K562 (cell line): ENCODE results near the gene ZFP36. TPM values are rescaled to one million over a fixed set of nuclear protein-coding genes. Genes with fewer than 3 reads are reported as not detected.

Source experiments
- CBFA2T3 ChIP-seq: fragments of 450-650 bp; IDR thresholded peaks from 2 replicates; pipeline ENCODE4 v1.6.1; 2017
- EHMT2 ChIP-seq: fragments of 450-650 bp; IDR thresholded peaks from 2 replicates; pipeline ENCODE4 v1.6.1; 2018; ENCODE audit warnings: antibody characterized with exemption
- ESRRA ChIP-seq: fragments of 450-650 bp; IDR thresholded peaks from 2 replicates; pipeline ENCODE4 v1.6.1; 2014; ENCODE audit warnings: low read depth, mild to moderate bottlenecking, moderate library complexity, borderline replicate concordance
- L3MBTL2 ChIP-seq: fragments of 450-650 bp; IDR thresholded peaks from 2 replicates; pipeline ENCODE4 v1.6.1; 2016; ENCODE audit warnings: mild to moderate bottlenecking, moderate library complexity
- POLR3A ChIP-seq: IDR thresholded peaks from 2 replicates; pipeline ENCODE4 v1.6.1; 2011; ENCODE audit warnings: borderline replicate concordance, mild to moderate bottlenecking, moderate library complexity; ENCODE audit not compliant: insufficient read length, insufficient read depth; ENCODE audit errors: extremely low read depth
- RHOXF2B ChIP-seq: fragments of 250-450 bp; sonication (Bioruptor Pico); conservative IDR thresholded peaks from 2 replicates; pipeline ENCODE4 v1.5.1; 2021
- SIN3A ChIP-seq, 2 experiments: fragments of 150-350 bp in 1 of 2; IDR thresholded peaks; 2 replicates each; pipeline ENCODE4 v1.6.1; 2011 to 2016; ENCODE audit warnings: borderline replicate concordance in 2 of 2, low read depth in 2 of 2, low read length in 2 of 2, mild to moderate bottlenecking in 2 of 2, moderate library complexity in 2 of 2; ENCODE audit not compliant: control insufficient read depth in 1 of 2
- U2AF2 ChIP-seq: fragments of 200-400 bp; formaldehyde crosslinking; optimal IDR thresholded peaks from 2 replicates; pipeline ENCODE3; 2017; ENCODE audit warnings: low read depth, mild to moderate bottlenecking, low read length
- XRCC3 ChIP-seq: fragments of 450-650 bp; IDR thresholded peaks from 2 replicates; pipeline ENCODE4 v1.6.1; 2017; ENCODE audit warnings: mild to moderate bottlenecking, moderate library complexity
- YBX1 ChIP-seq: fragments of 450-650 bp; IDR thresholded peaks from 2 replicates; pipeline ENCODE4 v1.7.1; 2016; ENCODE audit warnings: mild to moderate bottlenecking
- ZNF239 ChIP-seq: fragments of 250-450 bp; sonication (Bioruptor Pico); IDR thresholded peaks from 2 replicates; pipeline ENCODE4 v1.4.0; 2020; ENCODE audit warnings: mild to moderate bottlenecking
- ZNF263 ChIP-seq: sonication (generic); formaldehyde crosslinking; IDR thresholded peaks from 2 replicates; pipeline ENCODE4 v1.8.0; 2022; ENCODE audit warnings: mild to moderate bottlenecking, missing genetic modification reagents, borderline replicate concordance
- ZNF584 ChIP-seq: fragments of 200-800 bp; sonication (Bioruptor generic); IDR thresholded peaks from 2 replicates; pipeline ENCODE4 v1.6.1; 2016; ENCODE audit warnings: low read depth, mild to moderate bottlenecking, missing genetic modification characterization, missing compliant biosample characterization
- polyA plus RNA-seq, 8 experiments: library from polyadenylated mRNA; depleted of rRNA in 4 of 8; stranded (reverse) in 5 of 8; unstranded in 3 of 8; fragments of >200 nt; fragmentation: Nextera tagmentation in 2 of 8; fragmentation: Illumina TruSeq in 1 of 8; extraction: Ambion mirVana in 2 of 8; extraction: Trizol in 1 of 8; gene quantifications; 2 replicates each; pipeline versions ENCODE4 v1.2.1 to v1.2.3, GENCODE V29; 2011 to 2014; ENCODE audit warnings: inconsistent platforms in 1 of 8, missing spikeins in 1 of 8
- total RNA-seq, 7 experiments: library from RNA; depleted of rRNA in 6 of 7; stranded (reverse); fragments of >200 nt in 6 of 7; fragmentation: Illumina TruSeq in 2 of 7; extraction: Trizol in 2 of 7; gene quantifications; 2 replicates each; pipeline versions ENCODE4 v1.2.1 to v1.2.3, GENCODE V29; 2011 to 2021; ENCODE audit warnings: low replicate concordance in 1 of 7
- TF ChIP-seq, protein P1 (sequence below): fragments of 450-650 bp; IDR thresholded peaks from 2 replicates; pipeline ENCODE4 v1.6.1; 2016; ENCODE audit warnings: antibody characterized with exemption
- TF ChIP-seq, protein P2 (sequence below): fragments of 450-650 bp; IDR thresholded peaks from 2 replicates; pipeline ENCODE4 v1.6.1; 2016
- TF ChIP-seq, protein P3 (sequence below), 3 experiments: IDR thresholded peaks in 2 of 3; conservative IDR thresholded peaks in 1 of 3; 2 replicates each; pipeline ENCODE4 v1.5.1; 2011 to 2012; ENCODE audit warnings: low read length in 3 of 3, mild to moderate bottlenecking in 3 of 3, control low read depth in 2 of 3, improper control_type of control experiment in 1 of 3, inconsistent platforms in 1 of 3, low read depth in 1 of 3, mixed read lengths in 1 of 3, moderate library complexity in 1 of 3; ENCODE audit not compliant: insufficient read depth in 2 of 3
- TF ChIP-seq, protein P4 (sequence below), 3 experiments: fragments of 200-800 bp in 1 of 3; fragments of 250-450 bp in 1 of 3; fragments of 450-650 bp in 1 of 3; sonication (Bioruptor Pico) in 1 of 3; sonication (Bioruptor generic) in 1 of 3; formaldehyde crosslinking in 1 of 3; IDR thresholded peaks; 2 replicates each; pipeline versions ENCODE4 v1.6.1 to v1.8.0; 2016 to 2022; ENCODE audit warnings: mild to moderate bottlenecking in 2 of 3, missing genetic modification characterization in 2 of 3, missing compliant biosample characterization in 1 of 3, moderate library complexity in 1 of 3

The ZFP36 gene
- total and polyA plus RNA-seq, 9 of the 15 experiments (the other 6 are each of a cell fraction or from before 2014, with no cell fraction given): 1.0 to 20.1 (median 3.5) TPM

DNA sequence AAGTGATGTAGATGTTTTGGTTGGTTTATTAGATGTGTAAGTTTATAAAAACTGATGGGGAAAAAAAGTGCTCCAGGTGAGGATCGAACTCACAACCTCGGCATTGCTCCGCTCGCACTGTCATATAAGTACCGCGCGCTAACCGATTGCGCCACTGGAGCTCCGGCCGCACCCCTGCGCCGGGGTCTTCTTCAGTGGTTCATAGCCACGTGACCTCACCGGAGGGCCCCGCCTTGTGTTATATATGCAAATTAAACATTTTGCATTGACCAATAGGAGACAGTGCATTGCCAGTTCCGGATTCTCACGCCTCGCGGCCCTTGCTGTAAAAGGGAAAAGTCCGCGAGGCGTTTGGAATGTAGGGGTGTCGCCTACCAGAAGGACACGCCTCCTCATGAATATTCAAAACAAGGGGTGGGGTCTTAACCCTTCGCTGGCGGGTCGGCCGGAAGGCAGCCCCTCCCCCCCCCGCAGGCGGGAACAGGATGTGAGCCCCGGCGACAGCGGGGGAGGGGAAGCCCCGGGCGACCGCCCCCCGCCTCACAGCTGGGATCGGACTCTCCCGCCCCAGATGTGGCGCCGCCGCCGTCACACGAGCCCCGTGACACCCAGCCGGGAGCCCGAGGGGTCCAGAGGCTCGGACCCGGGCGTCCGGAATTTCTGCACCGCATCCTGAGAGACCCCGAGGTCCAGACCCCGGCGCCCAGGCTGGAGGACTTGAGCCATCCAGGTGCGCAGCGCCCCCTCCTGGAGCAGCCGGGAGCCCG, 5.6 kb downstream of the ZFP36 start, which contains the start of gene PLEKHG2 (continued):
- TF ChIP-seq, protein P1, sequence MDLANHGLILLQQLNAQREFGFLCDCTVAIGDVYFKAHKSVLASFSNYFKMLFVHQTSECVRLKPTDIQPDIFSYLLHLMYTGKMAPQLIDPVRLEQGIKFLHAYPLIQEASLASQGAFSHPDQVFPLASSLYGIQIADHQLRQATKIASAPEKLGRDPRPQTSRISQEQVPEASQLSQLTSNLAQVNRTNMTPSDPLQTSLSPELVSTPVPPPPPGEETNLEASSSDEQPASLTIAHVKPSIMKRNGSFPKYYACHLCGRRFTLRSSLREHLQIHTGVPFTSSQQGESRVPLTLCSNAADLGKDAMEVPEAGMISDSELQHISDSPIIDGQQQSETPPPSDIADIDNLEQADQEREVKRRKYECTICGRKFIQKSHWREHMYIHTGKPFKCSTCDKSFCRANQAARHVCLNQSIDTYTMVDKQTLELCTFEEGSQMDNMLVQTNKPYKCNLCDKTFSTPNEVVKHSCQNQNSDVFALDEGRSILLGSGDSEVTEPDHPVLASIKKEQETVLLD: peak; percentile 79
- TF ChIP-seq SIN3A (IDR thresholded peaks at IDR 0.05; ENCODE audit: borderline replicate concordance in 2 of 2, control insufficient read depth in 1 of 2, low read depth in 2 of 2, low read length in 2 of 2) (peak; percentile 63 to 91; a peak in 3 of 4 replicates), YBX1 (no peak), RHOXF2B (no peak), ZNF263 (CRISPR knock-in tag) (peak; percentile 56; the same call in 1 of the 2 replicates), XRCC3 (no peak), POLR3A (peak; percentile 90), ZNF239 (CRISPR knock-in tag) (peak; percentile 24; the same call in 1 of the 2 replicates), ESRRA (peak; percentile 33; the same call in 1 of the 2 replicates), U2AF2 (no peak), ZNF584 (peak; percentile 56; the same call in 1 of the 2 replicates), CBFA2T3 (peak; percentile 38; the same call in 1 of the 2 replicates), L3MBTL2 (peak; percentile 71; the same call in 1 of the 2 replicates), EHMT2 (no peak)
- TF ChIP-seq, protein P2, sequence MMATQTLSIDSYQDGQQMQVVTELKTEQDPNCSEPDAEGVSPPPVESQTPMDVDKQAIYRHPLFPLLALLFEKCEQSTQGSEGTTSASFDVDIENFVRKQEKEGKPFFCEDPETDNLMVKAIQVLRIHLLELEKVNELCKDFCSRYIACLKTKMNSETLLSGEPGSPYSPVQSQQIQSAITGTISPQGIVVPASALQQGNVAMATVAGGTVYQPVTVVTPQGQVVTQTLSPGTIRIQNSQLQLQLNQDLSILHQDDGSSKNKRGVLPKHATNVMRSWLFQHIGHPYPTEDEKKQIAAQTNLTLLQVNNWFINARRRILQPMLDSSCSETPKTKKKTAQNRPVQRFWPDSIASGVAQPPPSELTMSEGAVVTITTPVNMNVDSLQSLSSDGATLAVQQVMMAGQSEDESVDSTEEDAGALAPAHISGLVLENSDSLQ: no peak; the same call in none of the 2 replicates
- TF ChIP-seq, protein P3, sequence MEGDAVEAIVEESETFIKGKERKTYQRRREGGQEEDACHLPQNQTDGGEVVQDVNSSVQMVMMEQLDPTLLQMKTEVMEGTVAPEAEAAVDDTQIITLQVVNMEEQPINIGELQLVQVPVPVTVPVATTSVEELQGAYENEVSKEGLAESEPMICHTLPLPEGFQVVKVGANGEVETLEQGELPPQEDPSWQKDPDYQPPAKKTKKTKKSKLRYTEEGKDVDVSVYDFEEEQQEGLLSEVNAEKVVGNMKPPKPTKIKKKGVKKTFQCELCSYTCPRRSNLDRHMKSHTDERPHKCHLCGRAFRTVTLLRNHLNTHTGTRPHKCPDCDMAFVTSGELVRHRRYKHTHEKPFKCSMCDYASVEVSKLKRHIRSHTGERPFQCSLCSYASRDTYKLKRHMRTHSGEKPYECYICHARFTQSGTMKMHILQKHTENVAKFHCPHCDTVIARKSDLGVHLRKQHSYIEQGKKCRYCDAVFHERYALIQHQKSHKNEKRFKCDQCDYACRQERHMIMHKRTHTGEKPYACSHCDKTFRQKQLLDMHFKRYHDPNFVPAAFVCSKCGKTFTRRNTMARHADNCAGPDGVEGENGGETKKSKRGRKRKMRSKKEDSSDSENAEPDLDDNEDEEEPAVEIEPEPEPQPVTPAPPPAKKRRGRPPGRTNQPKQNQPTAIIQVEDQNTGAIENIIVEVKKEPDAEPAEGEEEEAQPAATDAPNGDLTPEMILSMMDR (IDR thresholded peaks at IDR 0.05 in 2 of 3, conservative IDR thresholded peaks at IDR 0.05 in 1 of 3; ENCODE audit: insufficient read depth in 2 of 3, low read depth in 1 of 3, low read length in 3 of 3): peak in 2 of 3 experiments; percentile 77 to 87; a peak in 5 of 6 replicates
- TF ChIP-seq, protein P4, sequence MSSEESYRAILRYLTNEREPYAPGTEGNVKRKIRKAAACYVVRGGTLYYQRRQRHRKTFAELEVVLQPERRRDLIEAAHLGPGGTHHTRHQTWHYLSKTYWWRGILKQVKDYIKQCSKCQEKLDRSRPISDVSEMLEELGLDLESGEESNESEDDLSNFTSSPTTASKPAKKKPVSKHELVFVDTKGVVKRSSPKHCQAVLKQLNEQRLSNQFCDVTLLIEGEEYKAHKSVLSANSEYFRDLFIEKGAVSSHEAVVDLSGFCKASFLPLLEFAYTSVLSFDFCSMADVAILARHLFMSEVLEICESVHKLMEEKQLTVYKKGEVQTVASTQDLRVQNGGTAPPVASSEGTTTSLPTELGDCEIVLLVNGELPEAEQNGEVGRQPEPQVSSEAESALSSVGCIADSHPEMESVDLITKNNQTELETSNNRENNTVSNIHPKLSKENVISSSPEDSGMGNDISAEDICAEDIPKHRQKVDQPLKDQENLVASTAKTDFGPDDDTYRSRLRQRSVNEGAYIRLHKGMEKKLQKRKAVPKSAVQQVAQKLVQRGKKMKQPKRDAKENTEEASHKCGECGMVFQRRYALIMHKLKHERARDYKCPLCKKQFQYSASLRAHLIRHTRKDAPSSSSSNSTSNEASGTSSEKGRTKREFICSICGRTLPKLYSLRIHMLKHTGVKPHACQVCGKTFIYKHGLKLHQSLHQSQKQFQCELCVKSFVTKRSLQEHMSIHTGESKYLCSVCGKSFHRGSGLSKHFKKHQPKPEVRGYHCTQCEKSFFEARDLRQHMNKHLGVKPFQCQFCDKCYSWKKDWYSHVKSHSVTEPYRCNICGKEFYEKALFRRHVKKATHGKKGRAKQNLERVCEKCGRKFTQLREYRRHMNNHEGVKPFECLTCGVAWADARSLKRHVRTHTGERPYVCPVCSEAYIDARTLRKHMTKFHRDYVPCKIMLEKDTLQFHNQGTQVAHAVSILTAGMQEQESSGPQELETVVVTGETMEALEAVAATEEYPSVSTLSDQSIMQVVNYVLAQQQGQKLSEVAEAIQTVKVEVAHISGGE (CRISPR knock-in tag; IDR thresholded peaks at IDR 0.05): peak in 1 of 3 experiments; percentile 85; a peak in 2 of 6 replicates
